ENCODE data around the gene TMEM120B.

DNA sequence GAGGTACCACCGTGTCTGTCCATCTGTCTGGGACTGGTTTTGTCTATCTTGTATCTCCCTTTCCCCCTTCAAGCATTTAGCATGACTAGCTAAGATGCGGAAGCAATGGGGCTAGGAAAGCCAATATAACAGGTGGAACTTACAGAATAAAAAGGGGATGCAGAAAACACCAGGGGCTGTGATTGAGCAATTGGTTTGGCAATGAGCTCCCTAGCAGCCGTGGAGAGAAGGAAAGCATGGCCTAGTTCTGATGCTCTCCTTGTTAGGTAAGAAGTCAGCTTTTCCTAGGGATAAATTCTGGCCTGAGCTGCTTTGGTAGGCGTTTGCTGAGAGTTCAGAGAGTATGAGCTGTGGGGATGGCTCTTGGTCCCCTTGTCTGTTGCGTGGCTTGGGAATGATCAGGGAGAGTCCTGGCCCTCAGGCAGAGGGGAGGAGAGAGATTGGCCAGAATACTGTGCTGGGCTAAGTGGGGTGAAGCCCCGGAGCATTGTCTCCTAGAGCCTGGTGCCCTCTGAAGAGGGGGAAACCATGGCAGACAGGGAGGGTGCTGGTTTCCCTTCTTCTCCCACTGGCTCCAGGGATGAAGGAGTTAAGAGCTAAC is 98.4 kb downstream of the TMEM120B start:
- TF ChIP-seq EZH2phosphoT487 (IDR thresholded peaks at IDR 0.05; ENCODE audit: low read length) (no peak), EZH2 (optimal IDR thresholded peaks at IDR 0.05; ENCODE audit: low read depth, low read length) (no peak)
- TF ChIP-seq, protein P1, sequence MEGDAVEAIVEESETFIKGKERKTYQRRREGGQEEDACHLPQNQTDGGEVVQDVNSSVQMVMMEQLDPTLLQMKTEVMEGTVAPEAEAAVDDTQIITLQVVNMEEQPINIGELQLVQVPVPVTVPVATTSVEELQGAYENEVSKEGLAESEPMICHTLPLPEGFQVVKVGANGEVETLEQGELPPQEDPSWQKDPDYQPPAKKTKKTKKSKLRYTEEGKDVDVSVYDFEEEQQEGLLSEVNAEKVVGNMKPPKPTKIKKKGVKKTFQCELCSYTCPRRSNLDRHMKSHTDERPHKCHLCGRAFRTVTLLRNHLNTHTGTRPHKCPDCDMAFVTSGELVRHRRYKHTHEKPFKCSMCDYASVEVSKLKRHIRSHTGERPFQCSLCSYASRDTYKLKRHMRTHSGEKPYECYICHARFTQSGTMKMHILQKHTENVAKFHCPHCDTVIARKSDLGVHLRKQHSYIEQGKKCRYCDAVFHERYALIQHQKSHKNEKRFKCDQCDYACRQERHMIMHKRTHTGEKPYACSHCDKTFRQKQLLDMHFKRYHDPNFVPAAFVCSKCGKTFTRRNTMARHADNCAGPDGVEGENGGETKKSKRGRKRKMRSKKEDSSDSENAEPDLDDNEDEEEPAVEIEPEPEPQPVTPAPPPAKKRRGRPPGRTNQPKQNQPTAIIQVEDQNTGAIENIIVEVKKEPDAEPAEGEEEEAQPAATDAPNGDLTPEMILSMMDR (IDR thresholded peaks at IDR 0.05; ENCODE audit: low read length), result no peak
